HG03108 (cell line): Measurements from ENCODE around the gene NT5DC1.
A peak's percentile ranks its signal among the peaks of the same experiment; 100 is the strongest.

Experiments used
- ATAC-seq: cut with Tn5 transposase; IDR thresholded peaks from one replicate; pipeline ENCODE4 v1.9.1; 2021; ENCODE audit warnings: moderate library complexity; ENCODE audit not compliant: unreplicated experiment

The NT5DC1 gene

DNA sequence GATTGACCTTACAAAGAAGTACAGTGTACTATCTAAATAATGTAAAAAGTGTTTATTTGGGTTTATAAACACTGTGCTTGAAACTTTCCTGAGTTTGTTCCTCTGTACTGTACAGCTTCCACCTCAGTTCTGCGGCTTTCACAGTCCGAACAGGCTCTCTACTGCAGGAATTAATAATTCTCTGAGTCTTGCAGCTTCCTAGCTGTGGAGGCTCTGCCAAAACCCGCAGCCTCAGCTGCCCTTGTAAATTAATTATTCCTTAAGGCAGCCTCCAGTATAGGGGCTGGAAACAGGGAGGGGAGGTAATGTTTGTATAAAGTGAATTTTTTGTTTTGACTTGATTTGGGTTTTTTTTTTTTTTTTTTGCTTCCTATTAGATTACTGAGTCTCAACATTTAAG, 134.0 kb downstream of the NT5DC1 start:
- ATAC-seq = no peak

DNA sequence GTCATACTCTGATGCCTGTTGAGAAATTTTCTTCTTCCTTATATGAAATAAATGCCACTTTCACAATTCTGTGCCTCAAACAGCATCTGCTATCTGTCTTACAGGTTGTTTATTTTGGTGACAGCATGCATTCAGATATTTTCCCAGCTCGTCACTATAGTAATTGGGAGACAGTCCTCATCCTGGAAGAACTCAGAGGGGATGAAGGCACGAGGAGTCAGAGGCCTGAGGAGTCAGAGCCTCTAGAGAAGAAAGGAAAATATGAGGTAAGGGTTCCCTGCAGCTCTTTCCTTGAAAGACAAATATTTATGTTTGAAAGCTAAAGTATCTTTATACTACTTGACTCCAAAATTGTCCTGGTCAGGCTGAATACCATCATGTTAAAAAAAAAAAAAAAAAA, 137.4 kb downstream of the NT5DC1 start:
- ATAC-seq = no peak

DNA sequence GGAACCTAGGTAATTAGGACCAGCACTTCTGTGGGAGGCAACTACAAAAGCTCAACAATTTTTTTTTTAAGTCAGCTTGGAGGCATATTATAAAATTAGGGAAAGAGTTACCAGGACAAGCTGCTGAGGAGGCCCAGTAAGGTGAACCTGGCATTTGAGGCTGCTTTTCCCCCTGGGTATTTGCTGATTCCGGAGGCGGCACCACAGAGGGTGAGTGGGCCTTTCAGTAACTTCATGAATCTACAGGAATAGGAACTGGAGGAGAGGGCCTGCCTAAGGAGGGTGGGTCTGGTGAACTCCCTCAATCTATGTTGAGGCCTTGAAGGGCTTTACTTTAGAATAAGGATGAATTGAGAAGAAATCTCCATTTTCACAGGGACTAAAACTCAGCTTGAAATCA, 138.6 kb downstream of the NT5DC1 start:
- no peak for ATAC-seq

DNA sequence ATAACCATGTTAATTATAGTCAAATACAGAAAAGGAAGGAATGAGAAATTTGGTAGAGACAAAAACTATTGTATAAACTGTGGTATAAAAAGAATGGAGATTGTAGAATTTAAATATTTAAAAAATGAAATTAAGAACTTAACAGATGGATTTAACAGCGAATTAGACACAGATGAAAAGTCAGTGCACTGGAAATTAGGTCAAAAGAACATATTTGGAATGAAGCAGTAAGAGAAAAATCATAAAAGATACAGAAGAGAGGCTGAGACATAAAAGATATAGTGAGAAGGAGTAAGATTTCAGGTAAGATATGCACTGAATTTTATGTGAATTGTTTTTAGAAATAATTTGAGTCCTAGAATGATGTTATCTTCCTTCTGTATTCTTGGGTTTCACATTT, 139.2 kb downstream of the NT5DC1 start:
- ATAC-seq = no peak

DNA sequence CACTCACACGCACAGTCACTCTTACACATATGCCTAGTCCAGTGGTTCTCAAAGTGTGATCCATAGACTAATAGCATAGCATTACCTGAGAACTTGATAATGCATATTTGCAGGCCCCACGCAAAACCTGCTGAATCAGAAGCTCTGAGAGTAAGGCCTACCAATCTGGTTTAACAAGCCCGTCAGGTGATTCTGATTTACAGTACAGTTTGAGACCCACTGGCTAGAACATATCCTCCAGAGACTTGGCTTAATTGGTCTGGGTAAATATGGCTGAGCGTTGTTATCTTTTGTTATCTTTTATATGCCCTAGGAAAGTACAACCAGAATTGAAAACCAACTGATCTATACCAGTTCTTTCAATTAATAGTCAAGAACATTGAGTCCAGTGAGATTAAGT, 143.6 kb downstream of the NT5DC1 start:
- ATAC-seq = no peak

DNA sequence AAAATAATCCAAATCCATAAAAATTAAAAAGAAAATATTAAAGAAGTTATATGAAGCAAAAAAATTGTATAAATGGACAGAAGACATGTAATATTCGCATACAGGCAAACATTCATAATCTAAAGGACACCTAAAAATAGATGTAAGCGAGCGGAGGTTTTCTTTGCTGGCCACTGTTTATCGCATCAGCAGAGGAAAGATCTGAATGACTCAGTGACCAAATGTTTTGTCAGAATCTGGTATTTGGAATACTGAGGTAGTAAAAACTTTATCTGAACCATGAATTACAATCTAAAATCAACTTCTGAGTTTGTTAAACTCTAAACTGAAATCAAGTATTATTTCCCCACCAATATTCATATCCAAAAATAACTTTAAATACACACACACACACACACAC, 145.4 kb downstream of the NT5DC1 start:
- no peak for ATAC-seq

DNA sequence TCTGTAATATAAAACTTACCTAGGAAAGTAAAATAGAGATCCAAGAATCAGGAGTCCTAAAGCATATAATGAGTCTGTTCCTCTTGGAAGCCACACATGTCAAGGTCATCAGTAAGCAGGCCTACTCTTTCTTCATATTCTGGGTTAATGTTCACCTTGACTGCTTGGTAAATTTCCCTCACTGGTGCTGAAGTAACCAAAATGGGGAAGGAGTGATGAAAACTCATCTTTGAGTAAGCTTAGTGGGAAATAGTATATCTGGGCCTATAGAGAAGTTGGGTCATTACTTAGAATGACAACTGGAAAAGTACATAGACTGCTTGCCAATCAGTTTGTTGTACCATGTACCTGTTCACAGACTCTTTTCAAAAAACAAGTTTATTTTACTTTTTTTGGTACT, 146.6 kb downstream of the NT5DC1 start:
- no peak for ATAC-seq

DNA sequence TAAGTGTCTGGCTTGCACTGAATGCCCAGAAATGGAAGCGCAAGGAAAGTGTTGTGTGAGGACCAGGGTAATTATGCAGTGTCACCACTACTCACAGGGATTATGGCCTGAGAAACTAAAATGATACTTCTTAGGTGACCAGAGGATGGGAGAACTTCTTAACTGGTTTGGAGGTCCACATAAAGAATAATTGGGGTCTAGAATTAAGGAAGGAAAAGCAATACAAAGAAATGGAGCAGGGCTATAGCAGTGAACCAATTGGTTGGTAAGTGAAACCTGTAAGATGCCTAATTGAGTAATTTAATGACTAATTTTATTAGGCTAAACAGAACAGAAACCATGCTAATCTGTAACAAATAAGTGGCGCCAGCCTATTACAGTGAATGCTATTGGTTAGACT, 147.9 kb downstream of the NT5DC1 start:
- no peak for ATAC-seq

DNA sequence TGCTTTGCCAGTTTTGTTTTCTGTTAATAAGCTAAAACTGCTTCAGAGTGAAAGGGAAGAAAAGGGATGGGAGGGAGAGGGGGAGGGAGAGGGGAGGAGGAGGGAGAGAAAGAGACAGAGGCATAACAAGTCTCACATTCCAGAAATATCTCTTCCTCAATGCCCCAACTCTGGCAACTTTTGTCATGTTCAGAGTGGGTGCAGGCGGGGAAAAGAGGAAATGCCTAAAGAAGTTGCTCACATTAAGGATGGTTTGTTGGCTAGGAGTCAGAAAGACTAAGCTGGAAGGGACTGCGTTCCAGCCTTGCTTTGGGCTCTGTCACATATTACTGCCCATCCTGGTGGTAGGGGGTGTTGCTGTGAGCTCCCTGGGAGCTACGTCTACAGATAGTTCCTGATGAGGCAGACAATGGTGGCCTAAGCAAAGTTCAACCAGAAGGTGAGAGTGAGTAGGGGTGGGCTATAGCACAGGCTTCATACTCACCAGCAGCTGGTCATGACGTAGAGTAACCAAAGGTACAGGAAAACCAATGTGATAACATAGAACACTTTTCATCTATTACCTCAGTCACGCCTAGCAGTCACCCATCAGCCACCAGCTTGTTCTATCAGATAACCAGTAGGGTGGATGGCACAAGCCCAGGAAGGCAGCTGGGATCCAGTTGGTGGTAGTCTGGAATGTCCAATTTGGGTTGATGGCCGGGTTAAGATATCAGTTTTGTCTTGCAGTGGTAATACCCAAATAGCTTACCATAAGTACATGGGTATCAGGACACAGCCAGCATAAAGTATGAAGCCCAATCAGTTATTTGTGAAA, 151.1 kb downstream of the NT5DC1 start:
- ATAC-seq = no peak

DNA sequence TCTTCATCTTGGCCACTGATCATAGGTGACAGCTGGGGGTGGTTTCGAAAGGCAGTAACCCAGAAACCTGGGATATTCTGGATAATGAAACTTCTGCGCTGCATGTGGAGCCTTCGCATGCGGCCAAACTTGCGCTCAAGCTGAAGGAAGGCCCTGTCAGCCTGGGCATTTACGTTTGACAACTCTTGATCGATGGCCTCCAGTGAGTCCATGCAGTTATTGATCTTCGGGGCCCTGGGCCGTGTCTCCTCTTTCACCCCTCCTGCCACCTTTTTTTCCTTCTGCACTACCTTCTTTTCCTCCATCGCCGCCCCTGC, 152.5 kb downstream of the NT5DC1 start:
- no peak for ATAC-seq

DNA sequence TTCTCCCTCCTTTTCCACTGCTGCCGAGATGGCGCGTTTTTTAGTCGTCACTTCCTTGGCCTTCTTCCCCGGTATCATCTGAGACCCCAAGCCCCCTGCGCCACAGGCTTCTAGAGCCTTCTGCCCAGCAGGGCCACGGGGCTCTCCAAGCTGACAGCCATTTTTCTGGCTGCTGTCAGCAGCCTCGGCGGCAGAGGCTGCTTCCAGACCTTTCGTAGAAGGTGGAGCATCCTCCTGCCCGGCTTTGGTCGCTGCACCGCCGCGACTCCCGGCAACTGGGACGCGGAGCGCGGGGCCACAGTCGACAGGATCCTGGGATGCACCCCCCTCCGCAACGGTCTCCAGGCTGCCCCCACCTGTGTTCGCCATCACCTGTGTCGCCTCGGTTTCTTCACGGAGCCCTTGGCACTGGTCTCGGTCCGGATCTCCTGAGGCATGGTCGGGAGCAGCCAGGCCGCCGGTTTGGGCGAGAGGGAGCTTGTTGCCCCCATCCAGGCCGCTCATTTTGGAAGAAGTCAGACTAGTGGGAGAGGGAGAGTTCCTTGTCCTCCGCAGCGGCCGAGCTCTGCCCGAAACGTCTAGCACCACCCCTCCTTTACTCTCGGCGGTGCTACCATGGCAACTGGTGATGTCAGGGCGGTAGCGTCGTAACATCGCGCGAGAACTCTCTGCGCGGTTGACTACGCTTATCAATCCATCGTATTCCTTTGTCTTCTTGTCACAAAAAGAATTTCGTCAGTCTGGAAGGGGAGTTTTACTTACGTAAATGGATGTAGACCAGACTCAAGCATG, 153.0 kb downstream of the NT5DC1 start, which contains the start of gene TSPYL4:
TSS of gene TSPYL4 (minus strand) at position 571 of the 792 bp plus-strand sequence. CDS start at position 504, 67 bp downstream.
- peak; percentile 98 for ATAC-seq

DNA sequence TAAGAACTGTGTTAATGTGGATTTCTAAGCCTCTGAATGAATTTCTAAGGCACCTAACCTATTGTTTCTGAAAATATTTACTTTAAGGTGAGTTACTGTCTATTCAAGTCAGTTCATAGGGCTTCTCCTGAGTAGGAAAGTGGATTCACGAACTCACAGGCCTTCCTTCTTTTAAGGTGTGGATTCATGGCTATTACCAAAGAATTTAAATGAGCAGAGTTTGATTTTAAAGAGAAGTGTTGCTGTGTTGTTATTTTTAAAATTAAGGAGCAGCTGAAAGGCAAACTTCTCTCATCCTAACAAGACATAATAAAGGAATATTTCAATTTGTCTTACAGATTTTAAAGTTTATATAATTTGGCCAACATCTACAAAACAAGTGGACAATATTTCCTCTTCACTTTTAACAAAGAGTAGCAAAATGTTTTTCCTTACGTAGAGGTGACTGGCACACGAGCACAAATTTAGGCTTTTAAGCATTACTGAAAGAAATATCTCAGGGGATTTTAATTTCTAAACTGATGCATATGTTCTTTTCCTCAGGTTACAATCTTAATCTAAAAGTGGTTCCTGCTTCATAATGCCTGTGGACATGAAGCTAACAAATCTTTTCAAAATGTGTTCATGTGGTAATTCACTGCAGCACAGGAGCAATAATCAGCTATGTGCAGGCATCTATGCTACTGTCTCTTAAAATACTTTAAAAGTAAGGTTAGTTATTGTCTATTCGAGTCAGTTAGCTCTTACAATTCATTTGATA, 153.8 kb downstream of the NT5DC1 start:
- ATAC-seq = peak; percentile 26

DNA sequence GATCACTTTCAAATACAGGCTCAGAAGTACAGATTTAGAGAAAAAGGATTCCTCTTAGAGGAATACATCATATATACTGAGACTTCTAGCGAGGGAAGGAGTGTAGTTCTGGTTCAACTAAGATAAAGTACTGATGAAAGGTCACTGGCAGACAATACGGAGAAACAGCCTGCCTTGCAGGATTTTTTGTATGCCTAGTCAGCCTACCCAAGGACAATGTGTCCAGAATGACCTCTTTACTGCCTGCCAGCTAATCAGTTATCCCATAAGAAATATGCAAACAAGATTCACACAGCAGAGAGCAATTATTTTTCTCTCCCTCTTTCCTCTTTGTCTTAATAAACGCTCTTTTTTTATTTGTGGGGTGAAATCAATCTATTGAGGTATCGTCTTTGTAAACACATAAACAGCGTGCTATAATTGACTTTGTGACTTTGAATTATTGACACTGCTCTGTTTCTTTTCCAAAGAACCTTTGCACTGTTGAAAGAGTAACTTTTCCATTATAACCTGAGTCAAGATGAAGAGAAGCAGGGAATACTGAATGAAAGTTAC, 154.7 kb downstream of the NT5DC1 start:
- no peak for ATAC-seq

DNA sequence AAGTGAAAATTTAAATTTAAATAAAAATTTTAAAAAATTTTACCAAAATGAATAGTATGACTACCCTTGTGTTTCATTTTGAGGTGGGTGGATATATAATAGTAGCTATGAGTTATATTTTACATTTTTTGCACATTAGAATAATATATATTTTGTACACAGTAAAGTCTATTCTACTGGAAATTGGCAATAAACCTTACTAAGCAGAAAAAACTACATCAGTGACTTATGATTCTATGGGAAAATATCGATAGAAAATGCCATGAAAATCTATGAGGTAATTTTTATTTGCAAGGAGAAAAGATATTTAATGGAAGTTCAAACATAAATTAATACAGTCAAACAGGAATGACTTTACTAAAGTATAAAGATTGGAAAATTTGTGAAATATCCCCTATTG, 156.0 kb downstream of the NT5DC1 start:
- ATAC-seq = no peak

DNA sequence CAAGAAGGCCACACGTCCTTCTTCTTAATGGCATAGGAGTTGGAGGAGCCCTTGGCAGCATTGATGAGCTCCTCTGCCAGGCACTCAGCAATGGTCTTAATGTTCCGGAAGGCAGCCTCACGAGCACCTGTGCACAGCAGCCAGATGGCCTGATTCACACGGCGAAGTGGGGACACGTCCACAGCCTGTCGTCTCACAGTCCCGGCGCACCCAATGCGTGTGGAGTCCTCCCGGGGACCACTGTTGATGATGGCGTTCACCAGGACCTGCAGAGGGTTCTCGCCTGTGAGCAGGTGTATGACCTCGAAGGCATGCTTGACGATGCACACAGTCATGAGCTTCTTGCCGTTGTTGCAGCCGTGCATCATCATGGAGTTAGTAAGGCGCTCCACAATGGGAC, 157.9 kb downstream of the NT5DC1 start:
- ATAC-seq = no peak

DNA sequence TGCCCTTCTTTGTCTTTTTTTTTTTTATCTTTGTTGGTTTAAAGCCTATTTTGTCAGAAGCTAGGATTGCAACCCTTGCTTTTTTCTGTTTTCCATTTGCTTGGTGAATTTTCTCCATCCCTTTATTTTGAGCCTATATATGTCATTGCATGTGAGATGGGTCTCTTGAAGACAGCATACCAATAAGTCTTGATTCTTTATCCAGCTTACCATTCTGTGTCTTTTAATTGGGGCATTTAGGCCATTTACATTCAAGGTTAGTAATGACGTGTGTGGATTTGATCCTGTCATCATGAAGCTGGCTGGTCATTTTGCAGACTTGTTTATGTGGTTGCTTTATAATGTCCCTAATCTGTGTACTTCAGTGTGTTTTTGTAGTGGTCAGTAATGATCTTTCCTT, 162.7 kb downstream of the NT5DC1 start:
- no peak for ATAC-seq

DNA sequence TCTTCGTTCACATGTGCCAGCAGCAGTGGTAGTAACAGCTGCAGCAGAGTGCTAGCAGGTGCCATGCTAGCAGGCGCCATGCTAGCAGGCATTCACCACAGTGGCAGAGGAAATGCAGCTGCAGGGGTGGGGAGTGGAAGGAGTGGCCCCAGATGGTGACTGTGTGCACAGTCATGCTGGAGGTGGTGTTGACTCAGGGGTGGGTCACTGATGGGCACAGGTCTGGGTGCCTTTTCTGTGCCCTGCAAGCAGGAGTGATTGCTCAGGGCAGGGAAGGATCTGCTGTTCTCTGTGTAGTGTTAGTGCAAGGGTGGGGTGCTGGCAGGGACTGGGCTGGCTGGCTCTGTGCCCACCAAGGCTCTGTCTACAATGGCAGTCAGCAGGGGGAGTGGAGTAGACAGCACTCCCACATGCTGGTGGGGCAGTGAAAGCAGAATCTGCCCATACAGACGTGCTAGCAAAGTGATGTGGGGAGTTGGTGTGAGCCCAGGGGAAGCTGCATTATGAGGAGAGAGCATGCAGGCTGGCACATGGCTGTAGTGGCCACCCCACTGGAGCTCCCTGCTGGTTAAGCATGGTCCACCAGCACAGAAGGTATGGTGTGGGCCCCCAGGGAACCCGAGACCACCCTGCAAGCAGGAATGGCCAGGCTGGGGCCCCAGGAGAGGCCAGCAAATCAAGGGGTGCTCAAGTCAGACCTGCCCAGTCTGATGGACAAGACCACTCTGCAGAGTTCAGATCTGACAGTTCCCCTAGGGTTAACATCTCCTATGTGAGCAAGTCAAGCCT, 164.6 kb downstream of the NT5DC1 start:
- no peak for ATAC-seq

DNA sequence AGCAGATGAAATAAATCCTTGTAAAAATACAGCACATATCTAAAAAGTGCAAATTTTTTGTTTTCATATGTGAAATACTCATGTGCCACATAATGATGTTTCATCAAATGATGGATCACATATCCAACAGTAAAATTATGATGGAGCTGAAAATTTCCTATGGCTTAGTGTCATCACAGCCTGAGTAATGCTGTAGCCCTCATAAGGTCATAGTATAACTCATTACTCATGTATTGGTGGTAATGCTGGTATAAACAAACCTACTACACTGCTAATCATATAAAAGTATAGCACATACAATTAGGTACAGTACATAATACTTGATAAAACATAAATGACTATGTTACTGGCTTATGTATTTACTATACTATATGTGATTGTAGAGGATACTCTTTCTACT, 166.2 kb downstream of the NT5DC1 start:
- no peak for ATAC-seq

DNA sequence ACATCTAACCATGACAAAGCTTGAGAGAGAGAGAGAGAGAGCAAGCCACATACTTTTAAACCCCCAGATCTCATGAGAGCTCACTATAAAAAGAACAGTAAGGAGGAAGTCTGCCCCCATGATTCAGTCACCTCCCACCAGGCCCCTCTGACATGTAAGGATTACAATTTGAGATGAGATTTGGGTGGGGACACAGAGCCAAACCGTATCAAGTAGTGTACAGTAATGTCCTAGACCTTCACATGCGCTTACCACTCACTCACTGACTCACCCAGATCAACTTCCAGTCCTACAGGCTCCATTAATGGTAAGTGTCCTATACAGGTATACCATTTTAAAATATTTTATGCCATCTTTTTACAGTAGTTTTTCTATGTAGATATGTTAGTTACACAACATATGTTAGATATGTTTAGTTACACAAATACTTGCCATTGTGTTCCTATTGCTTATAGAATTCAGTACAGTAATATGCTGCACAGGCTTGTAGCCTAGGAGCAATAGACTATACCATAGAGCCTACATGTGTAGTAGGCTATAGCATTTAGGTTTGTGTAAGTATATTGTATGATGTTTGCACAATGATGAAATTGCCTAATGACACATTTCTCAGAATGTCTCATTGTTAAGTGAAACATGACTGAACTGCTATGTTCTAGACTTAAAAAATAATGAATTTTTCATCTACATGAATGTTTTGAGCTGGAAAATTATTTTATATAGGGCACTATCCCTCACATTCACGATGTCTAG, 167.4 kb downstream of the NT5DC1 start:
- no peak for ATAC-seq
